BLaER1 (cell line): ENCODE measurements around the gene SPRED3.
"Not testable (repeated sequence)": the region's sequence is repeated elsewhere in the genome, so short reads cannot be mapped to it uniquely, and the experiment has no call there.

Experiments
- H3K27ac ChIP-seq: shearing (Covaris generic); formaldehyde crosslinking; 2 replicates; pipeline ENCODE4 v1.8.1; 2022
- H3K27me3 ChIP-seq: shearing (Covaris generic); formaldehyde crosslinking; 2 replicates; pipeline ENCODE4 v1.8.1; 2022
- H3K36me3 ChIP-seq: shearing (Covaris generic); formaldehyde crosslinking; 2 replicates; pipeline ENCODE4 v1.8.1; 2022
- H3K4me1 ChIP-seq: shearing (Covaris generic); formaldehyde crosslinking; 2 replicates; pipeline ENCODE4 v1.8.1; 2022
- H3K4me2 ChIP-seq: shearing (Covaris generic); formaldehyde crosslinking; 2 replicates; pipeline ENCODE4 v1.8.1; 2022
- H3K4me3 ChIP-seq: shearing (Covaris generic); formaldehyde crosslinking; 2 replicates; pipeline ENCODE4 v1.8.1; 2022
- H3K9ac ChIP-seq: shearing (Covaris generic); formaldehyde crosslinking; 2 replicates; pipeline ENCODE4 v1.8.1; 2022
- H3K9me3 ChIP-seq: shearing (Covaris generic); formaldehyde crosslinking; 2 replicates; pipeline ENCODE4 v1.8.1; 2022
- H4K20me1 ChIP-seq: shearing (Covaris generic); formaldehyde crosslinking; 2 replicates; pipeline ENCODE4 v1.8.1; 2022
- Cebpa-rat ChIP-seq: shearing (Covaris generic); IDR thresholded peaks from 2 replicates; pipeline ENCODE4 v1.8.1; 2022

Gene SPRED3

GRCh38 chr19:38388349-38389100, at the start of gene SPRED3:
TSS of gene SPRED3 (plus strand) at chr19:38388697. CDS start at chr19:38390303, 1,606 bp downstream.
- Histone ChIP-seq H3K9ac (peak within 1 kb of the TSS; percentile 65), H3K4me3 (peak within 1 kb of the TSS; percentile 68), H3K27ac (no peak within 1 kb of the TSS), H3K4me2 (peak within 1 kb of the TSS; percentile 91), H3K4me1 (peaks cover 32% of the 10 kb centered on the region), H3K9me3 (no peaks in the 10 kb centered on the region), H4K20me1 (peaks cover 59% of the 10 kb centered on the region), H3K27me3 (peaks cover 96% of the 10 kb centered on the region), H3K36me3 (peaks cover 30% of the 10 kb centered on the region)
- no peak for TF ChIP-seq Cebpa-rat

GRCh38 chr19:38339011-38339410, 49.5 kb upstream of the SPRED3 start:
- not testable (repeated sequence) for H3K27me3 ChIP-seq, H3K4me2 ChIP-seq, H3K27ac ChIP-seq, H4K20me1 ChIP-seq, H3K36me3 ChIP-seq, H3K4me3 ChIP-seq, H3K9ac ChIP-seq, H3K9me3 ChIP-seq
- peaks cover 15% of the 10 kb centered on the region for H3K4me1 ChIP-seq

GRCh38 chr19:38340927-38341326, 47.6 kb upstream of the SPRED3 start:
- Histone ChIP-seq H3K27me3 (no peaks in the 10 kb centered on the region), H3K4me3 (no peak overlapping the region), H3K36me3 (0 out of 2 replicates have a peak, but pooled peaks cover 3% of the 10 kb centered on the region), H3K27ac (no peak overlapping the region), H3K9me3 (no peaks in the 10 kb centered on the region), H3K9ac (no peak overlapping the region), H4K20me1 (no peaks in the 10 kb centered on the region), H3K4me2 (no peak overlapping the region), H3K4me1 (peaks cover 9% of the 10 kb centered on the region)
- no peak for TF ChIP-seq Cebpa-rat

- no peak overlapping the region for H3K27ac ChIP-seq
- no peaks in the 10 kb centered on the region for H3K27me3 ChIP-seq
- H3K4me2 ChIP-seq = no peak overlapping the region
- no peak for TF ChIP-seq Cebpa-rat
- peaks cover 2% of the 10 kb centered on the region for H3K4me1 ChIP-seq
- H4K20me1 ChIP-seq = no peaks in the 10 kb centered on the region
- H3K9ac ChIP-seq = no peak overlapping the region
- no peaks in the 10 kb centered on the region for H3K9me3 ChIP-seq
- H3K4me3 ChIP-seq = no peak overlapping the region
- H3K36me3 ChIP-seq = no peaks in the 10 kb centered on the region
These were observed 41.7 kb upstream of the SPRED3 start for GRCh38 chr19:38346837-38347236.

GRCh38 chr19:38350883-38351282, 37.6 kb upstream of the SPRED3 start:
- H3K9ac ChIP-seq = no peak overlapping the region
- no peak overlapping the region for H3K4me3 ChIP-seq
- H4K20me1 ChIP-seq = no peaks in the 10 kb centered on the region
- H3K27ac ChIP-seq = no peak overlapping the region
- no peak for TF ChIP-seq Cebpa-rat
- no peaks in the 10 kb centered on the region for H3K36me3 ChIP-seq
- H3K4me2 ChIP-seq = no peak overlapping the region
- peaks cover 17% of the 10 kb centered on the region for H3K4me1 ChIP-seq
- H3K9me3 ChIP-seq = no peaks in the 10 kb centered on the region
- no peaks in the 10 kb centered on the region for H3K27me3 ChIP-seq

- no peaks in the 10 kb centered on the region for H4K20me1 ChIP-seq
- H3K4me1 ChIP-seq = peaks cover 17% of the 10 kb centered on the region
- H3K9me3 ChIP-seq = no peaks in the 10 kb centered on the region
- no peak overlapping the region for H3K9ac ChIP-seq
- H3K27me3 ChIP-seq = no peaks in the 10 kb centered on the region
- H3K4me3 ChIP-seq = no peak overlapping the region
- peak overlapping the region; percentile 49 for H3K4me2 ChIP-seq
- no peak for TF ChIP-seq Cebpa-rat
- H3K27ac ChIP-seq = peak overlapping the region; percentile 38; the same call in 1 of the 2 replicates
- no peaks in the 10 kb centered on the region for H3K36me3 ChIP-seq
These were observed 36.6 kb upstream of the SPRED3 start for GRCh38 chr19:38351865-38352395.

- no peaks in the 10 kb centered on the region for H4K20me1 ChIP-seq
These were observed 35.9 kb upstream of the SPRED3 start for GRCh38 chr19:38352611-38353010.

GRCh38 chr19:38355728-38356725, 32.5 kb upstream of the SPRED3 start:
- TF ChIP-seq Cebpa-rat = no peak
- Histone ChIP-seq H3K4me1 (peaks cover 17% of the 10 kb centered on the region), H3K27ac (no peak overlapping the region)

More at GRCh38 chr19:38352611-38353010, 35.9 kb upstream of the SPRED3 start:
- no peak for TF ChIP-seq Cebpa-rat
- peak overlapping the region; percentile 38; the same call in 1 of the 2 replicates for H3K27ac ChIP-seq
- no peak overlapping the region for H3K4me3 ChIP-seq
- H3K9ac ChIP-seq = no peak overlapping the region
- no peaks in the 10 kb centered on the region for H3K9me3 ChIP-seq
- H3K27me3 ChIP-seq = no peaks in the 10 kb centered on the region
- H3K4me1 ChIP-seq = peaks cover 17% of the 10 kb centered on the region
- H3K4me2 ChIP-seq = peak overlapping the region; percentile 49
- no peaks in the 10 kb centered on the region for H3K36me3 ChIP-seq

GRCh38 chr19:38358071-38358470, 30.4 kb upstream of the SPRED3 start:
- H3K36me3 ChIP-seq = no peaks in the 10 kb centered on the region
- H3K4me2 ChIP-seq = no peak overlapping the region
- H4K20me1 ChIP-seq = no peaks in the 10 kb centered on the region
- no peak overlapping the region for H3K4me3 ChIP-seq
- no peak for TF ChIP-seq Cebpa-rat
- H3K27ac ChIP-seq = no peak overlapping the region
- H3K4me1 ChIP-seq = peaks cover 14% of the 10 kb centered on the region
- no peak overlapping the region for H3K9ac ChIP-seq
- H3K27me3 ChIP-seq = peaks cover 27% of the 10 kb centered on the region
- no peaks in the 10 kb centered on the region for H3K9me3 ChIP-seq

More at GRCh38 chr19:38355728-38356725, 32.5 kb upstream of the SPRED3 start:
- Histone ChIP-seq H3K4me2 (no peak overlapping the region), H3K27me3 (peaks cover 21% of the 10 kb centered on the region), H3K9me3 (no peaks in the 10 kb centered on the region), H4K20me1 (no peaks in the 10 kb centered on the region), H3K9ac (no peak overlapping the region), H3K36me3 (no peaks in the 10 kb centered on the region), H3K4me3 (no peak overlapping the region)
